Measurements from ENCODE around the gene STPG4.

GRCh38 chr2:47097563-47097962 lies 57.5 kb downstream of the STPG4 start:
- TF ChIP-seq EP300 (IDR thresholded peaks at IDR 0.05; ENCODE audit: borderline replicate concordance in 1 of 2, low read depth in 2 of 2, low read length in 2 of 2) (no peak), USF2 (IDR thresholded peaks at IDR 0.05; ENCODE audit: low read length) (no peak), POLR2AphosphoS5 (IDR thresholded peaks at IDR 0.05; ENCODE audit: low read depth, low read length) (no peak), RFX5 (IDR thresholded peaks at IDR 0.05; ENCODE audit: borderline replicate concordance, low read depth, low read length) (no peak), PHF8 (conservative IDR thresholded peaks at IDR 0.05; ENCODE audit: low read depth, low read length) (no peak), GABPA (IDR thresholded peaks at IDR 0.05; ENCODE audit: borderline replicate concordance, insufficient read depth, low read length) (no peak), POLR2A (IDR thresholded peaks at IDR 0.05; ENCODE audit: control extremely low read depth in 1 of 2, low read depth in 2 of 2, low read length in 2 of 2) (no peak), CHD7 (IDR thresholded peaks at IDR 0.05; ENCODE audit: insufficient replicate concordance, low read length) (no peak), SIX5 (IDR thresholded peaks at IDR 0.05; ENCODE audit: low read depth, low read length) (no peak), SUZ12 (IDR thresholded peaks at IDR 0.05; ENCODE audit: low read length) (no peak)
- TF ChIP-seq, protein P1, sequence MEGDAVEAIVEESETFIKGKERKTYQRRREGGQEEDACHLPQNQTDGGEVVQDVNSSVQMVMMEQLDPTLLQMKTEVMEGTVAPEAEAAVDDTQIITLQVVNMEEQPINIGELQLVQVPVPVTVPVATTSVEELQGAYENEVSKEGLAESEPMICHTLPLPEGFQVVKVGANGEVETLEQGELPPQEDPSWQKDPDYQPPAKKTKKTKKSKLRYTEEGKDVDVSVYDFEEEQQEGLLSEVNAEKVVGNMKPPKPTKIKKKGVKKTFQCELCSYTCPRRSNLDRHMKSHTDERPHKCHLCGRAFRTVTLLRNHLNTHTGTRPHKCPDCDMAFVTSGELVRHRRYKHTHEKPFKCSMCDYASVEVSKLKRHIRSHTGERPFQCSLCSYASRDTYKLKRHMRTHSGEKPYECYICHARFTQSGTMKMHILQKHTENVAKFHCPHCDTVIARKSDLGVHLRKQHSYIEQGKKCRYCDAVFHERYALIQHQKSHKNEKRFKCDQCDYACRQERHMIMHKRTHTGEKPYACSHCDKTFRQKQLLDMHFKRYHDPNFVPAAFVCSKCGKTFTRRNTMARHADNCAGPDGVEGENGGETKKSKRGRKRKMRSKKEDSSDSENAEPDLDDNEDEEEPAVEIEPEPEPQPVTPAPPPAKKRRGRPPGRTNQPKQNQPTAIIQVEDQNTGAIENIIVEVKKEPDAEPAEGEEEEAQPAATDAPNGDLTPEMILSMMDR (IDR thresholded peaks at IDR 0.05; ENCODE audit: control extremely low read depth in 1 of 3, insufficient read depth in 1 of 3, low read depth in 1 of 3, low read length in 3 of 3): no peak

All from H1 (cell line).